GM13976 (cell line): Measurements from ENCODE around the gene NAA25.

Experiments used
- DNase-seq: peaks from one replicate; pipeline ENCODE4 v3.0.0; 2012; ENCODE audit warnings: low spot score
- CTCF ChIP-seq: IDR thresholded peaks from 2 replicates; pipeline ENCODE4 v1.5.1; 2012; ENCODE audit warnings: borderline replicate concordance, mild to moderate bottlenecking; ENCODE audit not compliant: insufficient read depth; ENCODE audit errors: extremely low read depth, missing control alignments, control extremely low read depth
- in situ Hi-C: fragments of 300-500 bp; cut with MboI; formaldehyde crosslinking; loops from one replicate; pipeline ENCODE4 v1.12.0; 2022; ENCODE audit warnings: low sequenced_read_pairs, mixed read lengths, inconsistent platforms; ENCODE audit not compliant: unreplicated experiment

NAA25 gene

GRCh38 chr12:112029301-112029700 lies 79.3 kb downstream of the NAA25 start:
- no peak for DNase-seq
- in situ Hi-C loops, result no loop called here
- no peak for TF ChIP-seq CTCF

- TF ChIP-seq CTCF, result no peak
- DNase-seq, result no peak
- in situ Hi-C loops, result no loop called here
Observed at GRCh38 chr12:112025808-112026375, 82.7 kb downstream of the NAA25 start.

- no peak for DNase-seq
- TF ChIP-seq CTCF, result no peak
Observed at GRCh38 chr12:112023759-112024396, 84.7 kb downstream of the NAA25 start.

DNA sequence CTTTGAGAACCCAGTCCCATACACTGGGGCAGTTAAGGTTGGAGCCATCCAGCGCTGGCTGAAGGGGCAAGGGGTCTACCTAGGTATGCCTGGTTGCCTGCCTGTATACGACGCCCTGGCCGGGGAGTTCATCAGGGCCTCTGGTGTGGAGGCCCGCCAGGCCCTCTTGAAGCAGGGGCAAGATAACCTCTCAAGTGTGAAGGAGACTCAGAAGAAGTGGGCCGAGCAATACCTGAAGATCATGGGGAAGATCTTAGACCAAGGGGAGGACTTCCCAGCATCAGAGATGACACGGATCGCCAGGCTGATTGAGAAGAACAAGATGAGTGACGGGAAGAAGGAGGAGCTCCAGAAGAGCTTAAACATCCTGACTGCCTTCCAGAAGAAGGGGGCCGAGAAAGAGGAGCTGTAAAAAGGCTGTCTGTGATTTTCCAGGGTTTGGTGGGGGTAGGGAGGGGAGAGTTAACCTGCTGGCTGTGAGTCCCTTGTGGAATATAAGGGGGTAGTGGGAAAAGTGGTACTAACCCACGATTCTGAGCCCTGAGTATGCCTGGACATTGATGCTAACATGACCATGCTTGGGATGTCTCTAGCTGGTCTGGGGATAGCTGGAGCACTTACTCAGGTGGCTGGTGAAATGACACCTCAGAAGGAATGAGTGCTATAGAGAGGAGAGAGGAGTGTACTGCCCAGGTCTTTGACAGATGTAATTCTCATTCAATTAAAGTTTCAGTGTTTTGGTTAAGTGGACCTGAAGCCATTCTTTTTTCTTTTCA lies 86.2 kb downstream of the NAA25 start:
- no peak for DNase-seq
- in situ Hi-C loops, result no loop called here
- TF ChIP-seq CTCF, result no peak

More at GRCh38 chr12:112023759-112024396, 84.7 kb downstream of the NAA25 start:
- in situ Hi-C loops, result no loop called here

DNA sequence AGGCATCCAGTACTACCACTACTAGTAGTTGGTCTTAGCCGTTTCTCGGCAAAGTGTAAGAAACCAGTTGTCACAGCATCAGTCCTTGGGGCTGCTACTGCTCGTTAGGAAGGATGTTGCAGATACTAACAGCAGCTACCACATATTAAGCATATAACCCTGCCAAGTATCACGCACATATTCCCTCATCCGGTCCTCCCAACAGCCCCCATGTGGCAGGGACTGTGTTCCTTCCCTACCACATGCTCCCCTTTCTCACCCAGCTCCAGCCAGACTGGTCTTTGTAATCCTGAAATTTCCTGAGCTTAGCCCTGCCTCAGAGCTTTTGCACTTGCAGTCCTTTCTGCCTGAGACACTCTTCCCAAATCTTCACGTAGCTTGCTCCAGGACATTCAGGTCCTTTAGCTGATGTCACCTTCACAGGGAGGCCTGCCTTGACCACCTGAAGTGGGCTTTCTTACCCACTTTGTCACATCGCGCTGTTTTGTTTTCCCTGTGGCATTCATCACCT lies 87.6 kb downstream of the NAA25 start:
- DNase-seq, result no peak
- no peak for TF ChIP-seq CTCF
- in situ Hi-C loops, result no loop called here

- DNase-seq, result no peak
- in situ Hi-C loops, result no loop called here
- TF ChIP-seq CTCF, result no peak
Observed at GRCh38 chr12:112018571-112019237, 89.9 kb downstream of the NAA25 start.
